ENCODE data around the gene SLC2A9.

The SLC2A9 gene

DNA sequence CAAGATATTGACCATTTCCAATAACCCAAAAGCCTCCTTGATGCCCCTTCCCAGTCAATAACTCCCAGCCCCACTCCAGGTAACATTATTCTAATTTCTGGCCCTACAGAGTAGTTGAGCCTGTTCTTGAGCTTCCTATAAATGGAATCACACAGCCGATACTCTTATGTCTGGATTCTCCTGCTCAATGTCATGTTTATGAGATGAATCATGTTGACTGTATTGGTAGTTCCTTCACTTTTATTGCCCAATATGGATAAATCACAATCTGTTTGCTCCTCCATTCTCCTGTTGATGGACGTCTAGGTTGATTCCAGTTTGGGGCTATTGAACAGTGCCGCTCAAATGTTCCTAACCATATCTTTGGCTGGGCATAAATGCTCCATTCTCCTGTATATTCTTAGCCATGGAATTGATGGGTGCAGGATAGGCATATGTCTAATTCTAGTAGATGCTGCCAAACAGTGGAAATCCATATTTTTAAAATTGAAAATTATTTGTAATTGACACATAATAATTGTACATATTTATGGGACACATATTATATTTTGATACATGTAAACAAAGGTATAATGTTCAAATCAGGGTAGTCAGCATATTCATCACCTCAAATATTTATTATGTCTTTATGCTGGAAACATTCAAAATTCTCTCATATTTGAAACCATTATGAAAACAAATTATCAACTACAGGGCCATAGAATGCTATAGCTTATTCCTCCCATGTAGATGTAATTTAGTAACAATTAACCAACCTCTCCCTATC lies 40.5 kb upstream of the SLC2A9 start:
- CTCF ChIA-PET, result no interaction called here
- no peak for DNase-seq (ENCODE audit: extremely low spot score)
- no peak for TF ChIP-seq LEF1 (IDR thresholded peaks at IDR 0.05; ENCODE audit: borderline replicate concordance)
- no peak for TF ChIP-seq NFRKB (IDR thresholded peaks at IDR 0.05)
- no peak for TF ChIP-seq SP1 (IDR thresholded peaks at IDR 0.05)
- no peak for TF ChIP-seq L3MBTL2 (conservative IDR thresholded peaks at IDR 0.05)
- no peak for TF ChIP-seq ARNT (IDR thresholded peaks at IDR 0.05)
- no peak for TF ChIP-seq ELF4 (IDR thresholded peaks at IDR 0.05)
- TF ChIP-seq HDGF (IDR thresholded peaks at IDR 0.05; ENCODE audit: borderline replicate concordance), result no peak
- no peak for TF ChIP-seq FOXM1 (IDR thresholded peaks at IDR 0.05; ENCODE audit: borderline replicate concordance)
- no peak for TF ChIP-seq CTBP1 (IDR thresholded peaks at IDR 0.05; ENCODE audit: borderline replicate concordance)
- no peak for TF ChIP-seq ZNF384 (IDR thresholded peaks at IDR 0.05)
- no peak for TF ChIP-seq TARDBP (IDR thresholded peaks at IDR 0.05)
- TF ChIP-seq BHLHE40 (IDR thresholded peaks at IDR 0.05; ENCODE audit: borderline replicate concordance), result no peak
- no peak for TF ChIP-seq FOXK2 (IDR thresholded peaks at IDR 0.05)
- TF ChIP-seq, protein P1, sequence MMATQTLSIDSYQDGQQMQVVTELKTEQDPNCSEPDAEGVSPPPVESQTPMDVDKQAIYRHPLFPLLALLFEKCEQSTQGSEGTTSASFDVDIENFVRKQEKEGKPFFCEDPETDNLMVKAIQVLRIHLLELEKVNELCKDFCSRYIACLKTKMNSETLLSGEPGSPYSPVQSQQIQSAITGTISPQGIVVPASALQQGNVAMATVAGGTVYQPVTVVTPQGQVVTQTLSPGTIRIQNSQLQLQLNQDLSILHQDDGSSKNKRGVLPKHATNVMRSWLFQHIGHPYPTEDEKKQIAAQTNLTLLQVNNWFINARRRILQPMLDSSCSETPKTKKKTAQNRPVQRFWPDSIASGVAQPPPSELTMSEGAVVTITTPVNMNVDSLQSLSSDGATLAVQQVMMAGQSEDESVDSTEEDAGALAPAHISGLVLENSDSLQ (IDR thresholded peaks at IDR 0.05), result no peak
- no peak for TF ChIP-seq SUZ12 (IDR thresholded peaks at IDR 0.05)
- no peak for TF ChIP-seq FOXA1 (IDR thresholded peaks at IDR 0.05)
- POLR2A ChIA-PET, result no interaction called here

DNA sequence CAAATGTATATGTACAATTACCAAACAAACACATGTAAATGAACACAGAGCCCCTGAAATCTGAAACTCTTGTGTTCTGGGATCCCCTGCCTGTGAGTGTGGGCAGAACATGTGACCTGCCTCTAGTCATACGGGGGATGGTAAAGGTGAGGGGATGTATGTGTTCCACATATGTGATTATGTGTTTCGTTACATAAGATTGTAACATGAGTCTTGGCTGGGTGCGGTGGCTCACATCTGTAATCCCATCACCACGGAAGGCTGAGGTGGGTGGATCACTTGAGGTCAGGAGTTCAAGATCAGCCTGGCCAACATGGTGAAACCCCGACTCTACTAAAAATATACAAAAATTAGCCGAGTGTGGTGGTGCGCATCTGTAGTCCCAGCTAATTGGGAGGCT lies 37.1 kb upstream of the SLC2A9 start:
- POLR2A ChIA-PET, result no interaction called here

DNA sequence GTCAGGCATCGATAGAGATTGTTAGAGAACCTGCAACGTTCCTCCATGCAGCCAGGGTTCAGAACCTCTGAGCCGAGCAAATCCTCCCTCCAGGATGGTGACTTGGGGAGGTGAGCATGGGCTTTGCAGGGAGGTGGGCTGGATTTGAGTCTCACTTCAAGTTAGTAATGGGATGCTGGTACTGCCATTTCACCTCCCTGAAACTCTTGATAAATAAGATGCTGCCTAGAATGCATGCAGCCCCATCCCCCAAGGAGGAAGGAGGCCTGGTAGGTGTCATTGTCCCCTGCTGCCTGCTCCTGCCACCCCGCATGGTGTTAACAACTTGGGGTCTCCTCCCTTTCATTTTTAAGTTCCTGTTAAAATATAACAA lies 35.7 kb upstream of the SLC2A9 start:
- no peak for DNase-seq (ENCODE audit: extremely low spot score)
- TF ChIP-seq FOXK2 (IDR thresholded peaks at IDR 0.05), result no peak
- no peak for TF ChIP-seq ARNT (IDR thresholded peaks at IDR 0.05)
- no peak for TF ChIP-seq FOXA1 (IDR thresholded peaks at IDR 0.05)
- no peak for TF ChIP-seq LEF1 (IDR thresholded peaks at IDR 0.05; ENCODE audit: borderline replicate concordance)
- TF ChIP-seq HDGF (IDR thresholded peaks at IDR 0.05; ENCODE audit: borderline replicate concordance), result no peak
- TF ChIP-seq BHLHE40 (IDR thresholded peaks at IDR 0.05; ENCODE audit: borderline replicate concordance), result no peak
- no peak for TF ChIP-seq NFRKB (IDR thresholded peaks at IDR 0.05)
- TF ChIP-seq, protein P1 (IDR thresholded peaks at IDR 0.05), result no peak
- no peak for TF ChIP-seq CTBP1 (IDR thresholded peaks at IDR 0.05; ENCODE audit: borderline replicate concordance)
- TF ChIP-seq SP1 (IDR thresholded peaks at IDR 0.05), result no peak
- no peak for TF ChIP-seq SUZ12 (IDR thresholded peaks at IDR 0.05)
- no peak for TF ChIP-seq ELF4 (IDR thresholded peaks at IDR 0.05)
- no peak for TF ChIP-seq ZNF384 (IDR thresholded peaks at IDR 0.05)
- no peak for TF ChIP-seq FOXM1 (IDR thresholded peaks at IDR 0.05; ENCODE audit: borderline replicate concordance)
- ChIA-PET CTCF (interaction anchor here (0.6 kb wide), 1 partner anchor 348 kb away, joined by 3 read pairs; no protein-coding TSS in a partner anchor), POLR2A (no interaction called here)

More for the DNA sequence above, 37.1 kb upstream of the SLC2A9 start:
- CTCF ChIA-PET, result no interaction called here
- DNase-seq (ENCODE audit: extremely low spot score), result no peak
- TF ChIP-seq FOXA1 (IDR thresholded peaks at IDR 0.05), result no peak
- TF ChIP-seq HDGF (IDR thresholded peaks at IDR 0.05; ENCODE audit: borderline replicate concordance), result no peak
- no peak for TF ChIP-seq ZNF384 (IDR thresholded peaks at IDR 0.05)
- no peak for TF ChIP-seq SP1 (IDR thresholded peaks at IDR 0.05)
- TF ChIP-seq LEF1 (IDR thresholded peaks at IDR 0.05; ENCODE audit: borderline replicate concordance), result no peak
- TF ChIP-seq CTBP1 (IDR thresholded peaks at IDR 0.05; ENCODE audit: borderline replicate concordance), result no peak
- no peak for TF ChIP-seq L3MBTL2 (conservative IDR thresholded peaks at IDR 0.05)
- no peak for TF ChIP-seq ELF4 (IDR thresholded peaks at IDR 0.05)
- TF ChIP-seq, protein P1 (IDR thresholded peaks at IDR 0.05), result no peak
- TF ChIP-seq SUZ12 (IDR thresholded peaks at IDR 0.05), result no peak
- no peak for TF ChIP-seq TARDBP (IDR thresholded peaks at IDR 0.05)
- TF ChIP-seq ARNT (IDR thresholded peaks at IDR 0.05), result no peak
- TF ChIP-seq NFRKB (IDR thresholded peaks at IDR 0.05), result no peak
- no peak for TF ChIP-seq FOXK2 (IDR thresholded peaks at IDR 0.05)
- no peak for TF ChIP-seq FOXM1 (IDR thresholded peaks at IDR 0.05; ENCODE audit: borderline replicate concordance)
- TF ChIP-seq BHLHE40 (IDR thresholded peaks at IDR 0.05; ENCODE audit: borderline replicate concordance), result no peak

DNA sequence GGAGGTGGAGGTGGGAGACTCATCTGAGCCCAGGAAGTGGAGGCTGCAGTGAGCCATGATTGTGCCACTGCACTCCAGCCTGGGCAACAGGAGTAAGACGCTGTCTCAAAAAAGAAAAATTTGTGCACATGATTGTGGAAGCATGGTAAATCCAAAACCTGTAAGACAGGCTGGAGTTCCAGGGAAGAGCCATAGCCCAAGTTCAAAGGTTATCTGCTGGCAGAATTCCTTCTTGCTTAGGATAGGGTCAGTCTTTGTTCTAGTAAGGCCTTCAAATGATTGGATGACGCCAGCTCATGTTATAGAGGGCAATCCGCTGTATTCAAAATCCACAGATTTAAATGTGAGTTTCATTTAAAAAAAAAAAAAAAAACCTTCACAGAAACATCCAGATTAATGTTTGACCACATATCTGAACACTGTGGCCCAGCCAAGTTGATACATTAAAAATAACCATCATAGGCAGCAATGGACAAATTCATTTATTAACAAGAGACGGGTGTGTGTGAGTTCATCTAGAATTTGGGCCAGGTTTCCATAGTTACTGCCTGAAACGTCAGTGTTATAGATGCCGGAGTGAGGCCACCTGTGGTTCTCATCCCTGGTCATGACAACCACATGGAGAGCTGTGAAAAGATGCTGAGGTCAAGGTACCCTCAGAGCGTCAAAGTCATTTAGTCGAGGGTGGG lies 35.2 kb upstream of the SLC2A9 start:
- CTCF ChIA-PET, result interaction anchor here (0.6 kb wide), 1 partner anchor 348 kb away, joined by 3 read pairs; no protein-coding TSS in a partner anchor
- POLR2A ChIA-PET, result no interaction called here
- DNase-seq (ENCODE audit: extremely low spot score), result no peak
- no peak for TF ChIP-seq LEF1 (IDR thresholded peaks at IDR 0.05; ENCODE audit: borderline replicate concordance)
- no peak for TF ChIP-seq FOXA1 (IDR thresholded peaks at IDR 0.05)
- no peak for TF ChIP-seq FOXM1 (IDR thresholded peaks at IDR 0.05; ENCODE audit: borderline replicate concordance)
- TF ChIP-seq CTBP1 (IDR thresholded peaks at IDR 0.05; ENCODE audit: borderline replicate concordance), result no peak
- TF ChIP-seq, protein P1 (IDR thresholded peaks at IDR 0.05), result no peak
- no peak for TF ChIP-seq FOXK2 (IDR thresholded peaks at IDR 0.05)
- no peak for TF ChIP-seq HDGF (IDR thresholded peaks at IDR 0.05; ENCODE audit: borderline replicate concordance)
- TF ChIP-seq NFRKB (IDR thresholded peaks at IDR 0.05), result no peak

DNA sequence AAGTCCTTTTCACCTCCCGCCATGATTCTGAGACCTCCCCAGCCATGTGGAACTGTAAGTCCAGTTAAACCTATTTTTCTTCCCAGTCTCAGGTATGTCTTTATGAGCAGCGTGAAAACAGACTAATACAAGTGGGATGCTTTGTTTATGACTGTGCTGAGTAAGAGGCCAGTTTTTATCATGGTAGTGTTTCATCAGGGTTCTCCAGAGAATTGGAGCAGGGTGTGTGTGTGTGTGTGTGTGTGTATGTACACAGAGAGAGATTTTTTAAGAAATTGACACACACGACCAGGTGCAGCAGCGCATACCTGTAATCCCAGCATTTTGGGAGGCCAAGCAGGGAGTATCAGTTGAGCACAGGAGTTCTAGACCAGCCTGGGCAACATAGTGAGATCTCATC lies 34.6 kb upstream of the SLC2A9 start:
- TF ChIP-seq HDGF (IDR thresholded peaks at IDR 0.05; ENCODE audit: borderline replicate concordance), result no peak
- CTCF ChIA-PET, result no interaction called here
- DNase-seq (ENCODE audit: extremely low spot score), result no peak
- POLR2A ChIA-PET, result no interaction called here
